HepG2 (cell line): ENCODE data around the gene ACAP3. TPM values are rescaled to one million over a fixed set of nuclear protein-coding genes. Genes with fewer than 3 reads are reported as not detected.
A peak's percentile ranks its signal among the peaks of the same experiment; 100 is the strongest.

Experiments used
- AGO2 ChIP-seq: fragments of 200-400 bp; formaldehyde crosslinking; optimal IDR thresholded peaks from 2 replicates; pipeline ENCODE3; 2017; ENCODE audit warnings: mild to moderate bottlenecking, low read depth, low read length, moderate library complexity
- BCL6 ChIP-seq: IDR thresholded peaks from 2 replicates; pipeline ENCODE4 v1.6.1; 2016; ENCODE audit warnings: missing genetic modification reagents, missing compliant biosample characterization
- DNMT3B ChIP-seq: conservative IDR thresholded peaks from 2 replicates; pipeline ENCODE4 v1.6.1; 2016; ENCODE audit warnings: missing biosample characterization, control low read depth
- DR1 ChIP-seq: sonication (generic); formaldehyde crosslinking; IDR thresholded peaks from 2 replicates; pipeline ENCODE4 v1.8.0; 2021; ENCODE audit warnings: mild to moderate bottlenecking, missing genetic modification reagents, inconsistent platforms
- ELF3 ChIP-seq: IDR thresholded peaks from 2 replicates; pipeline ENCODE4 v1.6.1; 2016; ENCODE audit warnings: missing genetic modification reagents, missing compliant biosample characterization
- HDAC1 ChIP-seq: sonication (generic); formaldehyde crosslinking; IDR thresholded peaks from 2 replicates; pipeline ENCODE4 v1.5.1; 2020; ENCODE audit warnings: mild to moderate bottlenecking, missing genetic modification reagents
- HNRNPL ChIP-seq: fragments of 200-400 bp; formaldehyde crosslinking; IDR thresholded peaks from 2 replicates; pipeline ENCODE4 v1.6.1; 2017; ENCODE audit warnings: mild to moderate bottlenecking, low read depth, low read length
- HNRNPUL1 ChIP-seq: fragments of 200-400 bp; formaldehyde crosslinking; IDR thresholded peaks from 2 replicates; pipeline ENCODE4 v1.6.1; 2017; ENCODE audit warnings: low read depth, mild to moderate bottlenecking, low read length, moderate library complexity
- ISL2 ChIP-seq: sonication (generic); formaldehyde crosslinking; IDR thresholded peaks from 2 replicates; pipeline ENCODE4 v1.5.0; 2020; ENCODE audit warnings: missing genetic modification reagents
- MEIS1 ChIP-seq: sonication (generic); formaldehyde crosslinking; IDR thresholded peaks from 2 replicates; pipeline ENCODE4 v1.9.0; 2021; ENCODE audit warnings: mild to moderate bottlenecking, missing genetic modification reagents, moderate library complexity, borderline replicate concordance
- MTA1 ChIP-seq: sonication (generic); formaldehyde crosslinking; IDR thresholded peaks from 2 replicates; pipeline ENCODE4 v1.4.0; 2020; ENCODE audit warnings: missing genetic modification reagents, mild to moderate bottlenecking, borderline replicate concordance
- MTF2 ChIP-seq: sonication (generic); formaldehyde crosslinking; IDR thresholded peaks from 2 replicates; pipeline ENCODE4 v1.5.0; 2020; ENCODE audit warnings: missing genetic modification reagents, borderline replicate concordance
- NONO ChIP-seq, 2 experiments: fragments of 450-650 bp in 1 of 2; sonication (generic) in 1 of 2; formaldehyde crosslinking in 1 of 2; IDR thresholded peaks in 1 of 2; conservative IDR thresholded peaks in 1 of 2; 2 replicates each; pipeline versions ENCODE4 v1.6.1 to v1.8.0; 2017 to 2022; ENCODE audit warnings: mild to moderate bottlenecking in 1 of 2, missing genetic modification reagents in 1 of 2, moderate library complexity in 1 of 2
- NRL ChIP-seq: sonication (generic); formaldehyde crosslinking; IDR thresholded peaks from 2 replicates; pipeline ENCODE4 v1.5.0; 2020; ENCODE audit warnings: missing genetic modification reagents, mild to moderate bottlenecking, moderate library complexity, borderline replicate concordance
- PHF21A ChIP-seq: sonication (generic); formaldehyde crosslinking; IDR thresholded peaks from 2 replicates; pipeline ENCODE4 v1.5.0; 2020; ENCODE audit warnings: mild to moderate bottlenecking, missing genetic modification reagents
- POGZ ChIP-seq: sonication (generic); formaldehyde crosslinking; IDR thresholded peaks from 2 replicates; pipeline ENCODE4 v1.4.0; 2020; ENCODE audit warnings: mild to moderate bottlenecking, missing genetic modification reagents
- ZFP36L1 ChIP-seq: sonication (generic); formaldehyde crosslinking; IDR thresholded peaks from 2 replicates; pipeline ENCODE4 v1.8.0; 2022; ENCODE audit warnings: mild to moderate bottlenecking, missing genetic modification reagents, moderate library complexity
- ZFP91 ChIP-seq: sonication (generic); formaldehyde crosslinking; IDR thresholded peaks from 2 replicates; pipeline ENCODE4 v1.9.0; 2022; ENCODE audit warnings: missing genetic modification reagents, mild to moderate bottlenecking, borderline replicate concordance
- ZFX ChIP-seq: sonication (generic); formaldehyde crosslinking; IDR thresholded peaks from 2 replicates; pipeline ENCODE4 v1.4.0; 2020; ENCODE audit warnings: mild to moderate bottlenecking, low read depth, missing genetic modification reagents, moderate library complexity
- ZNF280D ChIP-seq: sonication (generic); formaldehyde crosslinking; IDR thresholded peaks from 2 replicates; pipeline ENCODE4 v1.5.1; 2020; ENCODE audit warnings: mild to moderate bottlenecking, missing genetic modification reagents
- ZNF326 ChIP-seq: sonication (generic); formaldehyde crosslinking; IDR thresholded peaks from 2 replicates; pipeline ENCODE4 v1.4.0; 2020; ENCODE audit warnings: missing genetic modification reagents, borderline replicate concordance
- ZNF557 ChIP-seq: sonication (generic); formaldehyde crosslinking; IDR thresholded peaks from 2 replicates; pipeline ENCODE4 v1.4.0; 2020; ENCODE audit warnings: missing genetic modification reagents
- ZNF572 ChIP-seq: sonication (generic); formaldehyde crosslinking; IDR thresholded peaks from 2 replicates; pipeline ENCODE4 v1.5.1; 2020; ENCODE audit warnings: mild to moderate bottlenecking, missing genetic modification reagents
- ZNF607 ChIP-seq: sonication (generic); formaldehyde crosslinking; IDR thresholded peaks from 2 replicates; pipeline ENCODE4 v1.5.1; 2020; ENCODE audit warnings: missing genetic modification reagents, mild to moderate bottlenecking, borderline replicate concordance
- ZNF644 ChIP-seq: IDR thresholded peaks from 2 replicates; pipeline ENCODE4 v1.6.1; 2016; ENCODE audit warnings: low read depth
- polyA plus RNA-seq, 8 experiments: library from polyadenylated mRNA; depleted of rRNA in 3 of 8; stranded (reverse) in 7 of 8; unstranded in 1 of 8; fragments of >200 nt; fragmentation: Illumina TruSeq in 4 of 8; extraction: Trizol in 4 of 8; gene quantifications; 2 replicates each; pipeline versions ENCODE4 v1.2.1 to v1.2.3, GENCODE V29; 2011 to 2016; ENCODE audit warnings: low read depth in 4 of 8, missing spikeins in 1 of 8, mixed read lengths in 1 of 8; ENCODE audit not compliant: insufficient read depth in 1 of 8
- total RNA-seq, 5 experiments: library from RNA; depleted of rRNA; stranded (reverse); fragments of >200 nt; fragmentation: Illumina TruSeq; extraction: Trizol; gene quantifications; 2 replicates each; pipeline ENCODE4 v1.2.3, GENCODE V29; 2016; ENCODE audit warnings: low read depth in 1 of 5

The ACAP3 gene
- total and polyA plus RNA-seq, 2 of the 13 experiments (the other 11 are each of a cell fraction or from before 2014, with no cell fraction given) = 29.4 to 50.8 TPM

DNA sequence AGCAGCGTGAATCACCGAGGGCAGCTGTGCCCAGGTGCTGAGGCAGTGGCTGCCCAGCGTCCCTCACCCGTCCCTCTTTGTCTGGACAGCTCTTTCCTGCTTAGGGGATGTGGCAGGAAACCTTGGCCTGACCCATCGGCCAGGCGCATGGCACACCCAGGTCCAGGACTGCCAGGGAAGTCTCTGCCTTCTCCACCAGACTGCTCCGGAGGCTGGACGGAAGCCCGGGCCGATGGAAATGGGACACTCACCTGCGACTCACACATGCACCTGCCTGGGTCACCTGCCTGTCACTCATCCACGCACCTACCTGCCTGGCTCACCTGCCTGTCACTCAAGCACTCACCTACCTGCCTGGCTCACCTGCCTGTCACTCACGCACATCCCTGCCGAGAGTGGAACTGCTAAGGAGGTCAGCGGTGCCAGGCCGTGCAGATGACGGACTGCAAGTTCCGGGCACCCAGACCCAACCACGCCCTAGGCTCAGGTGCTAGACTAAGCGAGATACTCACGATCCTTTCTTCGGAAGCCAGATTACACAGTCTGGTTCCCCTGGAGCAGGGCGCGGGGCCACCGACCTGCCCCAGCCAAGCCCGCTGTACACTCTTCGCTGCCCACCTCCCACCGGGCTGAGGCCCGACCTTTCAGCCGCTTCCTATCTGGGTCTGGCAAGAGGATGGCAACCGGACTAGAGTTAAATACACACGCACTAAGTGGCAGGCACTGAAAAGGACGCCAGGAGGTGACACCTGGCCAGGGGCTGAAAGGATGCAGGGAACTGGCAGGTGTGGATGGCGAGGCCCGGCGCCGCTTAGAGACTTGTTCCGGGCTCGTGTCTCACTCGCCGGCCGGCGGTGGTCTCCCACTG, 35.2 kb downstream of the ACAP3 start (continued):
- TF ChIP-seq BCL6 (CRISPR knock-in tag) = 0 out of 2 replicates have a peak, but pooled peaks have one; percentile 9
- no peak for TF ChIP-seq HNRNPUL1
- TF ChIP-seq ZFP91 (CRISPR knock-in tag) = peak; percentile 36; the same call in 1 of the 2 replicates
- TF ChIP-seq DR1 (CRISPR knock-in tag) = no peak
- TF ChIP-seq ISL2 (CRISPR knock-in tag) = no peak
- TF ChIP-seq ELF3 = no peak
- TF ChIP-seq ZNF280D (CRISPR knock-in tag) = no peak
- no peak for TF ChIP-seq NONO (IDR thresholded peaks at IDR 0.05)
- TF ChIP-seq NONO (CRISPR knock-in tag; conservative IDR thresholded peaks at IDR 0.05) = no peak
- peak; percentile 5; the same call in 1 of the 2 replicates for TF ChIP-seq PHF21A (CRISPR knock-in tag)
- peak; percentile 55 for TF ChIP-seq AGO2
- peak; percentile 69; the same call in 1 of the 2 replicates for TF ChIP-seq MEIS1 (CRISPR knock-in tag)
- TF ChIP-seq ZNF607 (CRISPR knock-in tag) = 0 out of 2 replicates have a peak, but pooled peaks have one; percentile 16
- TF ChIP-seq POGZ (CRISPR knock-in tag) = no peak
- TF ChIP-seq DNMT3B (CRISPR knock-in tag) = 0 out of 2 replicates have a peak, but pooled peaks have one; percentile 37
- 0 out of 2 replicates have a peak, but pooled peaks have one; percentile 19 for TF ChIP-seq MTA1 (CRISPR knock-in tag)
- TF ChIP-seq ZFX (CRISPR knock-in tag) = no peak
- no peak for TF ChIP-seq ZNF557 (CRISPR knock-in tag)
- TF ChIP-seq MTF2 (CRISPR knock-in tag) = 0 out of 2 replicates have a peak, but pooled peaks have one; percentile 35
- TF ChIP-seq ZNF326 (CRISPR knock-in tag) = no peak
- 0 out of 2 replicates have a peak, but pooled peaks have one; percentile 20 for TF ChIP-seq ZNF572
- peak; percentile 30; the same call in 1 of the 2 replicates for TF ChIP-seq NRL (CRISPR knock-in tag)
- no peak for TF ChIP-seq ZFP36L1 (CRISPR knock-in tag)
- no peak for TF ChIP-seq ZNF644 (CRISPR knock-in tag)
- TF ChIP-seq HNRNPL = 0 out of 2 replicates have a peak, but pooled peaks have one; percentile 22
- TF ChIP-seq HDAC1 = 0 out of 2 replicates have a peak, but pooled peaks have one; percentile 11
